Ovary (tissue), 9 donors: ENCODE results near the gene CLEC16A. TPM values are rescaled to one million over a fixed set of nuclear protein-coding genes. Genes with fewer than 3 reads are reported as not detected.

ENCODE experiments used
- DNase-seq, 5 donors: peaks; one replicate each; pipeline ENCODE4 v3.0.0-alpha.2; 2019 to 2020
- H3K27ac ChIP-seq, 2 donors: fragments of 200-600 bp; one replicate each; pipeline versions ENCODE4 v1.5.1 to v1.8.0; 2019 to 2022
- H3K27me3 ChIP-seq: fragments of 200-600 bp; one replicate; pipeline ENCODE4 v1.8.0; 2022
- H3K36me3 ChIP-seq: fragments of 200-600 bp; sonication (generic); one replicate; pipeline ENCODE4 v1.5.1; 2019
- H3K4me1 ChIP-seq: one replicate; pipeline ENCODE4 v1.8.1; 2013; ENCODE audit warnings: mild to moderate bottlenecking, moderate library complexity; ENCODE audit not compliant: insufficient read depth
- H3K4me3 ChIP-seq: fragments of 200-600 bp; sonication (generic); one replicate; pipeline ENCODE4 v1.5.1; 2017
- H3K9me3 ChIP-seq, 2 donors: fragments of 200-600 bp in 1 of 2; sonication (generic) in 1 of 2; one replicate each; pipeline versions ENCODE4 v1.5.1 to v1.8.1; 2013 to 2019; ENCODE audit warnings: mild to moderate bottlenecking in 1 of 2, moderate library complexity in 1 of 2
- CTCF ChIP-seq, 3 donors: fragments of 450-650 bp in 2 of 3; fragments of 200-600 bp in 1 of 3; IDR thresholded peaks; one replicate each; pipeline versions ENCODE4 v1.5.1 to v1.8.0; 2016 to 2022; ENCODE audit warnings: antibody characterized with exemption in 3 of 3, mild to moderate bottlenecking in 1 of 3
- EP300 ChIP-seq: sonication (generic); formaldehyde crosslinking; IDR thresholded peaks from one replicate; pipeline ENCODE4 v1.6.1; 2017; ENCODE audit warnings: antibody characterized with exemption
- POLR2A ChIP-seq: fragments of 450-650 bp; IDR thresholded peaks from one replicate; pipeline ENCODE4 v1.6.1; 2017; ENCODE audit warnings: antibody characterized with exemption, mild to moderate bottlenecking, moderate library complexity
- WGBS, 3 donors: extraction: QIAGEN DNeasy Blood & Tissue Kit in 1 of 3; methylation state at CpG; one replicate each; pipeline versions ENCODE4 v1.1.5 to v1.1.7; 2013 to 2017; 5-methylcytosine and 5-hydroxymethylcytosine counted together
- intact Hi-C, 4 donors: fragments of 100-400 bp; cut with DNase I; formaldehyde crosslinking; loops; one replicate each; pipeline versions ENCODE4 v1.11.0 to v1.15.1; 2022 to 2023
- polyA plus RNA-seq, 2 donors: library from polyadenylated mRNA; stranded (reverse); fragments of 200-250 nt in 1 of 2; fragments of 350-450 nt in 1 of 2; fragmentation: Illumina TruSeq in 1 of 2; extraction: RNeasy Lipid Tissue Mini Kit (QIAGEN cat#74804) in 1 of 2; gene quantifications; one replicate each; pipeline ENCODE4 v1.2.3, GENCODE V29; 2013 to 2014
- total RNA-seq, 7 donors: library from RNA; depleted of rRNA in 2 of 7; stranded (reverse); fragments of >200 nt in 2 of 7; fragmentation: NEBNext Ultra II Directional in 3 of 7; extraction: Animal tissue kit (Norgen Biotek cat#: 25700) in 3 of 7; gene quantifications; one replicate each; pipeline versions ENCODE4 v1.1.0 to v1.2.4, GENCODE V29; 2016 to 2023
- donor health status: DM: no; HTN: no; CAD: no; lungs with moderate emphysema.
- donor health status: DM: no; HTN: no; CAD: no.
- donor health status: Bipolar disorder and iron deficiency.
- donor health status: DM: yes; HTN: yes; CAD: no.
- donor health status: DM: no; HTN: no; CAD: no.
- donor health status: DM: yes; HTN: yes; CAD: no.

CLEC16A gene
- total and polyA plus RNA-seq, 9 donors: 6.4 to 28.1 (median 16.5) TPM

GRCh38 chr16:11049396-11050059 is 105.2 kb downstream of the CLEC16A start:
- peaks cover 4% of the 10 kb centered on the region for H3K4me1 ChIP-seq
- intact Hi-C loops: loop anchor here in 1 of 4 donors (10.0 kb wide), 1 partner anchor 45 kb away; no protein-coding TSS in a partner anchor
- no peaks in the 10 kb centered on the region for H3K9me3 ChIP-seq
- no peak for DNase-seq
- WGBS, 3 donors: 71 to 93% (median 92%) methylated on average over 3 of the region's 3 CpGs
- no peak overlapping the region for H3K4me3 ChIP-seq
- TF ChIP-seq CTCF (IDR thresholded peaks at IDR 0.05) (no peak), EP300 (no peak), POLR2A (no peak)
- H3K27me3 ChIP-seq: no peaks in the 10 kb centered on the region
- no peak overlapping the region for H3K27ac ChIP-seq
- H3K36me3 ChIP-seq: no peaks in the 10 kb centered on the region

GRCh38 chr16:11050536-11050935 is 106.2 kb downstream of the CLEC16A start:
- 92 to 97% (median 97%) methylated on average over 7 of the region's 7 CpGs for WGBS, 3 donors

GRCh38 chr16:11050944-11051343 is 106.6 kb downstream of the CLEC16A start:
- 88 to 95% (median 93%) methylated on average over 7 of the region's 7 CpGs for WGBS, 3 donors
- H3K4me3 ChIP-seq: no peak overlapping the region
- peaks cover 5% of the 10 kb centered on the region for H3K4me1 ChIP-seq
- H3K36me3 ChIP-seq: no peaks in the 10 kb centered on the region
- H3K27me3 ChIP-seq: no peaks in the 10 kb centered on the region
- DNase-seq: no peak
- TF ChIP-seq EP300 (no peak), POLR2A (no peak), CTCF (IDR thresholded peaks at IDR 0.05) (no peak)
- no peak overlapping the region for H3K27ac ChIP-seq
- intact Hi-C loops: no loop called here
- H3K9me3 ChIP-seq: no peaks in the 10 kb centered on the region

More at GRCh38 chr16:11050536-11050935, 106.2 kb downstream of the CLEC16A start:
- no peak overlapping the region for H3K4me3 ChIP-seq
- H3K4me1 ChIP-seq: peaks cover 4% of the 10 kb centered on the region
- intact Hi-C loops: no loop called here
- H3K27ac ChIP-seq: no peak overlapping the region
- TF ChIP-seq CTCF (IDR thresholded peaks at IDR 0.05) (no peak), POLR2A (no peak), EP300 (no peak)
- H3K36me3 ChIP-seq: no peaks in the 10 kb centered on the region
- no peaks in the 10 kb centered on the region for H3K27me3 ChIP-seq
- no peak for DNase-seq
- no peaks in the 10 kb centered on the region for H3K9me3 ChIP-seq

GRCh38 chr16:11051430-11051829 is 107.1 kb downstream of the CLEC16A start:
- H3K27me3 ChIP-seq: no peaks in the 10 kb centered on the region
- H3K36me3 ChIP-seq: no peaks in the 10 kb centered on the region
- WGBS, 3 donors: 93 to 96% (median 95%) methylated on average over 11 of the region's 11 CpGs
- H3K4me3 ChIP-seq: no peak overlapping the region
- intact Hi-C loops: no loop called here
- no peaks in the 10 kb centered on the region for H3K9me3 ChIP-seq
- no peak for DNase-seq
- no peak overlapping the region for H3K27ac ChIP-seq
- TF ChIP-seq CTCF (IDR thresholded peaks at IDR 0.05) (no peak), EP300 (no peak), POLR2A (no peak)
- H3K4me1 ChIP-seq: peaks cover 7% of the 10 kb centered on the region
